Activated T-cell treated with anti-CD3 and anti-CD28 coated beads, Interleukin-2, amount 50 U/mL, for 72 hours (primary cell): ENCODE data around the gene NR6A1. TPM values are rescaled to one million over a fixed set of nuclear protein-coding genes. Genes with fewer than 3 reads are reported as not detected.
"Not testable (repeated sequence)": the region's sequence is repeated elsewhere in the genome, so short reads cannot be mapped to it uniquely, and the experiment has no call there.

ENCODE experiments used
- ATAC-seq, 2 donors: fragments of 150-1000 bp; cut with Tn5 transposase; replicated peaks in 1 of 2; 2 replicates each; pipeline ENCODE4 v1.10.0; 2021; ENCODE audit warnings: moderate library complexity in 2 of 2, mild to moderate bottlenecking in 1 of 2
- DNase-seq, 2 donors: peaks; one replicate each; pipeline ENCODE4 v3.0.0; 2021 to 2022; ENCODE audit warnings: mixed read lengths in 1 of 2
- H3K27ac Mint-ChIP-seq: one replicate; pipeline ENCODE4 v1.8.0; 2022; ENCODE audit warnings: mild to moderate bottlenecking, moderate library complexity, mixed read lengths
- H3K27me3 Mint-ChIP-seq: one replicate; pipeline ENCODE4 v1.8.0; 2022; ENCODE audit warnings: low read depth, mixed read lengths
- H3K36me3 Mint-ChIP-seq, 2 donors: one replicate each; pipeline ENCODE4 v1.8.0; 2022; ENCODE audit warnings: mixed read lengths in 2 of 2, mild to moderate bottlenecking in 1 of 2; ENCODE audit not compliant: insufficient read depth in 2 of 2
- H3K4me1 Mint-ChIP-seq: one replicate; pipeline ENCODE4 v1.8.0; 2022; ENCODE audit warnings: low read depth, mixed read lengths
- H3K4me3 Mint-ChIP-seq, 2 donors: one replicate each; pipeline ENCODE4 v1.8.0; 2022; ENCODE audit warnings: mild to moderate bottlenecking in 2 of 2, mixed read lengths in 2 of 2, moderate library complexity in 2 of 2
- H3K9me3 Mint-ChIP-seq, 2 donors: one replicate each; pipeline ENCODE4 v1.8.0; 2022; ENCODE audit warnings: mixed read lengths in 2 of 2
- total RNA-seq, 2 donors: library from RNA; stranded (reverse); gene quantifications; one replicate each; pipeline ENCODE4 v1.2.3, GENCODE V29; 2022

The NR6A1 gene
- total RNA-seq, 2 donors from 2014 or later = 2.9 to 4.0 TPM

- H3K27me3 Mint-ChIP-seq, ATAC-seq, H3K36me3 Mint-ChIP-seq, H3K4me3 Mint-ChIP-seq, DNase-seq, H3K9me3 Mint-ChIP-seq, H3K27ac Mint-ChIP-seq: not testable (repeated sequence)
- H3K4me1 Mint-ChIP-seq = peaks cover 21% of the 10 kb centered on the region
Observed at GRCh38 chr9:124738075-124738474, 33.0 kb downstream of the NR6A1 start.

- H3K27me3 Mint-ChIP-seq = peaks cover 10% of the 10 kb centered on the region
- no peak overlapping the region for H3K27ac Mint-ChIP-seq
- H3K9me3 Mint-ChIP-seq = no peaks in the 10 kb centered on the region
- ATAC-seq (peak; percentile 47 to 70), DNase-seq (no peak)
- H3K4me3 Mint-ChIP-seq = peak overlapping the region in 1 of 2 donors; percentile 30
- no peaks in the 10 kb centered on the region for H3K36me3 Mint-ChIP-seq
- peaks cover 21% of the 10 kb centered on the region for H3K4me1 Mint-ChIP-seq
Observed at GRCh38 chr9:124735121-124735520, 36.0 kb downstream of the NR6A1 start.

- H3K4me1 Mint-ChIP-seq = peaks cover 21% of the 10 kb centered on the region
Observed at GRCh38 chr9:124734741-124735083, 36.4 kb downstream of the NR6A1 start.

GRCh38 chr9:124733964-124734740 is 37.0 kb downstream of the NR6A1 start:
- Mint-ChIP-seq H3K27me3 (peaks cover 6% of the 10 kb centered on the region), H3K27ac (no peak overlapping the region), H3K9me3 (no peaks in the 10 kb centered on the region), H3K36me3 (no peaks in the 10 kb centered on the region), H3K4me3 (no peak overlapping the region), H3K4me1 (peaks cover 21% of the 10 kb centered on the region)
- DNase-seq = no peak
- ATAC-seq = no peak

More at GRCh38 chr9:124734741-124735083, 36.4 kb downstream of the NR6A1 start:
- not testable (repeated sequence) for DNase-seq, H3K27me3 Mint-ChIP-seq, H3K36me3 Mint-ChIP-seq, H3K9me3 Mint-ChIP-seq, ATAC-seq, H3K27ac Mint-ChIP-seq
- peak overlapping the region in 1 of 2 donors; percentile 30 for H3K4me3 Mint-ChIP-seq

- Mint-ChIP-seq H3K36me3 (no peaks in the 10 kb centered on the region), H3K9me3 (no peaks in the 10 kb centered on the region), H3K4me1 (peaks cover 21% of the 10 kb centered on the region), H3K27me3 (peaks cover 6% of the 10 kb centered on the region), H3K27ac (no peak overlapping the region), H3K4me3 (no peak overlapping the region)
- DNase-seq = no peak
- ATAC-seq = no peak
Observed at GRCh38 chr9:124730772-124731171, 40.3 kb downstream of the NR6A1 start.

GRCh38 chr9:124726886-124727285 is 44.2 kb downstream of the NR6A1 start:
- no peak for DNase-seq
- H3K27me3 Mint-ChIP-seq = peaks cover 15% of the 10 kb centered on the region
- no peak for ATAC-seq
- no peak overlapping the region for H3K4me3 Mint-ChIP-seq
- no peaks in the 10 kb centered on the region for H3K36me3 Mint-ChIP-seq
- H3K9me3 Mint-ChIP-seq = no peaks in the 10 kb centered on the region
- no peaks in the 10 kb centered on the region for H3K4me1 Mint-ChIP-seq
- no peak overlapping the region for H3K27ac Mint-ChIP-seq

- Mint-ChIP-seq H3K27ac (no peak overlapping the region), H3K4me3 (no peak overlapping the region), H3K27me3 (peaks cover 9% of the 10 kb centered on the region), H3K36me3 (no peaks in the 10 kb centered on the region), H3K4me1 (no peaks in the 10 kb centered on the region), H3K9me3 (no peaks in the 10 kb centered on the region)
- DNase-seq (no peak), ATAC-seq (no peak)
Observed at GRCh38 chr9:124725068-124725452, 46.1 kb downstream of the NR6A1 start.

- Mint-ChIP-seq H3K9me3 (no peaks in the 10 kb centered on the region), H3K27ac (no peak overlapping the region), H3K36me3 (no peaks in the 10 kb centered on the region), H3K4me1 (no peaks in the 10 kb centered on the region), H3K27me3 (peaks cover 9% of the 10 kb centered on the region), H3K4me3 (no peak overlapping the region)
- ATAC-seq (no peak), DNase-seq (no peak)
Observed at GRCh38 chr9:124724415-124725067, 46.6 kb downstream of the NR6A1 start.

GRCh38 chr9:124723352-124723751 is 47.8 kb downstream of the NR6A1 start:
- H3K36me3 Mint-ChIP-seq = no peaks in the 10 kb centered on the region
- peaks cover 9% of the 10 kb centered on the region for H3K27me3 Mint-ChIP-seq
- no peaks in the 10 kb centered on the region for H3K4me1 Mint-ChIP-seq
- no peak for DNase-seq
- H3K27ac Mint-ChIP-seq = no peak overlapping the region
- ATAC-seq = no peak
- H3K9me3 Mint-ChIP-seq = no peaks in the 10 kb centered on the region
- no peak overlapping the region for H3K4me3 Mint-ChIP-seq

- no peak for DNase-seq
- ATAC-seq = no peak
- no peak overlapping the region for H3K27ac Mint-ChIP-seq
- H3K36me3 Mint-ChIP-seq = no peaks in the 10 kb centered on the region
- peaks cover 14% of the 10 kb centered on the region for H3K27me3 Mint-ChIP-seq
- H3K4me3 Mint-ChIP-seq = no peak overlapping the region
- H3K9me3 Mint-ChIP-seq = no peaks in the 10 kb centered on the region
- H3K4me1 Mint-ChIP-seq = no peaks in the 10 kb centered on the region
Observed at GRCh38 chr9:124721109-124721906, 49.8 kb downstream of the NR6A1 start.

- ATAC-seq (no peak), DNase-seq (no peak)
- Mint-ChIP-seq H3K4me3 (no peak overlapping the region), H3K9me3 (no peaks in the 10 kb centered on the region), H3K27me3 (peaks cover 14% of the 10 kb centered on the region), H3K4me1 (no peaks in the 10 kb centered on the region), H3K36me3 (no peaks in the 10 kb centered on the region), H3K27ac (no peak overlapping the region)
Observed at GRCh38 chr9:124720429-124721108, 50.5 kb downstream of the NR6A1 start.

- no peak for DNase-seq
- Mint-ChIP-seq H3K36me3 (no peaks in the 10 kb centered on the region), H3K27ac (no peak overlapping the region), H3K4me3 (no peak overlapping the region), H3K27me3 (peaks cover 12% of the 10 kb centered on the region), H3K9me3 (no peaks in the 10 kb centered on the region), H3K4me1 (no peaks in the 10 kb centered on the region)
- no peak for ATAC-seq
Observed at GRCh38 chr9:124718928-124719327, 52.2 kb downstream of the NR6A1 start.

GRCh38 chr9:124717597-124717996 is 53.5 kb downstream of the NR6A1 start:
- H3K27ac Mint-ChIP-seq = no peak overlapping the region
- H3K9me3 Mint-ChIP-seq = no peaks in the 10 kb centered on the region
- DNase-seq (no peak), ATAC-seq (no peak)
- H3K27me3 Mint-ChIP-seq = peaks cover 5% of the 10 kb centered on the region
- no peaks in the 10 kb centered on the region for H3K4me1 Mint-ChIP-seq
- H3K36me3 Mint-ChIP-seq = no peaks in the 10 kb centered on the region
- no peak overlapping the region for H3K4me3 Mint-ChIP-seq
